HG02678 (cell line): ENCODE data around the gene SLC1A2.

Experiments used
- ATAC-seq: cut with Tn5 transposase; IDR thresholded peaks from one replicate; pipeline ENCODE4 v1.9.1; 2021; ENCODE audit warnings: mild to moderate bottlenecking, moderate library complexity; ENCODE audit not compliant: unreplicated experiment

SLC1A2 gene

DNA sequence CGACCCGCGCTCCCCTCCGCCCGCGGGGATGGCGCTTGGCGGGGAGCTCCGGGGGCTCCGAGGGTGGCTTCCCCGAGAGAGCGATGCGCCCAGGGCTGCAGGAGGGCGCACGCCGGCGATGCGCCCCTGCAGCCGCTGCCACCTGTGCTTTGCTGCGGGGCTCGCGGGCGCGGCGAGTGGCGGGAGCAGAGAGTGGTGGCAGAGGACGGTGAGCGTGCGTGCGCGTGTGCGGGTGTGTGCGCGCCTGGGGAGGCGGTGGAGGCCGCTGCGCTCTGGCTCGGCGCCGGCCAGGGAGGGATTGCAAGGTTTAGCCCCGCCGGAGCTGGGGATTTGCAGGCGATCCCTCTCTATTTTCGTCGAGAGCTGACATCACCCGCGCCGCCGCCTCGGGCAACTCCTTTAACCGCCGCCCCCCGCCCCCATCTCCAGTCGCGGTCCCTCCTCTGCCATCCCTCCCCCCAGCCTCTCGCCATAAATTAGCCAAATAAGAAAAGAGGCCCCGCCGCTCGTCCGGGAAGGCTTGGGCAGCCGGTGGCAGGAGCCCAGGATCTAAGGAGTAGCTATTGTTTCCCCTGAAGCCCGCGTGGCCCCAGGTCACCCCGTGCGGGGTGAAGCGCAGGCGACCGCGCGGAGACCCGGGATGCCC, at the start of gene SLC1A2:
Gene SLC1A2, minus strand, starts transcription at position 375 of the 646 bp plus-strand sequence. CDS start 592 bp downstream, outside the sequence.
- ATAC-seq: no peak

- no peak for ATAC-seq
Observed at GRCh38 chr11:35466058-35466457, 46.7 kb upstream of the SLC1A2 start.

DNA sequence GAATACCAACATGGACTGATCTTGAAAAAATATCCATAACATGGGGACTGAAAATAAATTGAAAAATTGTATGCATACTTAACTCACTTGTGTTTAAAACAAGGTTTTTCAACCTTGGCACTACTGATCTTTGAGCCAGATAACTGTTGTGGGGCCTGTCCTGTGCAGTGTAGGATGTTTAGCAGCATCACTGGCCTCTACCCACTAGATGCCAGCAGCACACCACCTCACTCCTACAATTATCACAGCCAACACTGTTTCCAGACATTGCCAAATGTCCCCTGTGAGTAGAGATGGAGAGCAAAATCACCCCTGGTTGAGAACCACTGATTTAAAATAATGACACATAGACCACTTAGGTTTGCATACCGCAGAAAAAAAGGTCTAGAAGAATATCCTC, 45.0 kb upstream of the SLC1A2 start:
- no peak for ATAC-seq

- no peak for ATAC-seq
Observed at GRCh38 chr11:35463331-35463751, 44.0 kb upstream of the SLC1A2 start.

DNA sequence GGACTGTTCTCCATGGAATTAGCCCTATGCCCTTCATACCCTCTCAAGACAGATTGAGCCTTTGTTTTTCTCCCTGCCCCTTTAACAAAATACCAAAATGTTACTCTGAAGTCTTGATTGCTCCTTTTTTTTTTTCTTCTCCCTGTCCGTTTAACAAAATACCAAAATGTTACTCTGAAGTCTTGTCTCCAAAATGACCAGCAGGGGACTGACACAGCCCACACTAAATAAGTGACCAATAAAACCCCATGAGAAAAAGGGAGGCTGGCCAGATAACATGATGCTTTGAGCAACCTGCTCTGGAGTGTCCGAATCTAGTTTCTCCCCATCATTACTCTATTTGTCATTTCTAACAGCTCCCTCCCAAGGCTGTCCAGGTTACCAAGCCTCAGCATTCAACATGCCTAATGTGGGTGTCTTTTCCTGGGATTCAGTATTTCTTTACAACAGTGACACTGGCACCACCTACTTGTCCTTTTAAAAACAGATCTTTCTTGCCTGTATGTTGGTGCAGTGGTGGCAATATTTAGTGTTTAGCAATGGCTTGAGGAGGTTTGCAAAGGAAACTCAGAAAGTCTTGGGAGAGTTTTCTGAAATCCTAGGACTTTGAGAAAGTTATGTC, 42.7 kb upstream of the SLC1A2 start:
- no peak for ATAC-seq

- no peak for ATAC-seq
Observed at GRCh38 chr11:35459489-35459888, 40.1 kb upstream of the SLC1A2 start.

GRCh38 chr11:35458846-35459245, 39.5 kb upstream of the SLC1A2 start:
- no peak for ATAC-seq

GRCh38 chr11:35454362-35454761, 35.0 kb upstream of the SLC1A2 start:
- ATAC-seq: no peak

GRCh38 chr11:35436581-35437250, 17.4 kb upstream of the SLC1A2 start:
- ATAC-seq: no peak

DNA sequence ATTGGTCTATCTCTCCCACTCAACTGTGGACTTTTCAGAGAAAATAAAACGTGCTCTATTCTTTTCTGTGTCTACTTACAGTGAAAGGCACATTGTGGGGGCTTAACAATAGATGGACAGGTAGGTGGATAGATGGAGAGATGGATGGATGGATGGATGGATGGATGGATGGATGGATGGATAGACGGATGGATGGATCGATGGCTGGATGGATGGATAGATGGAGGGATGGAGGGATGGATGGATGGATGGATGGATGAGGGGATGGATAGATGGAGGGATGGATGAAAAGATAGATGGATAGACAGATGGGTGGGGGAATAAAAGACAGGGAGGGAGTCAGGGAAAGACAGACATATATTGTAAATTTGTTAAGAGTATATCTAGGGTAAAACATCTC, 14.2 kb upstream of the SLC1A2 start:
- no peak for ATAC-seq

- ATAC-seq: no peak
Observed at GRCh38 chr11:35432464-35432863, 13.1 kb upstream of the SLC1A2 start.

GRCh38 chr11:35427071-35427470, 7.7 kb upstream of the SLC1A2 start:
- ATAC-seq: no peak

DNA sequence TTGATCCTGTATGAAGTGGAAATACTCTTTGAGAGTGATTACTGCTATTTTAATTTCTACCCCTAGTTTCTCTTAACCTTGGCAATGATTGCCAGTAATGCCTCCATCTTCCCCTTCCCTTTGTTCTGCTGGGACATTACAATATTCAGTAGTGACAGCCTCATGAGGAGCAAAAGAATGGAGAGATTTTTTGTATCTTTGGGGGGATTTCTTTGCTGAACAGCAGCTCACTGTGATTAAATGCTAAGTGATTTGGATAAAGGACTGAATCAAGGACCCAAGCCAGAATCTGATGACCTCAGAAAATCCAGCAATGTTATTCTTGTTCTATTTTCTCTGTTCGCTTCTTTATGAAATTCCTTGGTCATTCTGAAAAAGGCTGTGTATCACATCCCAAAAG, 7.0 kb upstream of the SLC1A2 start:
- ATAC-seq: no peak

DNA sequence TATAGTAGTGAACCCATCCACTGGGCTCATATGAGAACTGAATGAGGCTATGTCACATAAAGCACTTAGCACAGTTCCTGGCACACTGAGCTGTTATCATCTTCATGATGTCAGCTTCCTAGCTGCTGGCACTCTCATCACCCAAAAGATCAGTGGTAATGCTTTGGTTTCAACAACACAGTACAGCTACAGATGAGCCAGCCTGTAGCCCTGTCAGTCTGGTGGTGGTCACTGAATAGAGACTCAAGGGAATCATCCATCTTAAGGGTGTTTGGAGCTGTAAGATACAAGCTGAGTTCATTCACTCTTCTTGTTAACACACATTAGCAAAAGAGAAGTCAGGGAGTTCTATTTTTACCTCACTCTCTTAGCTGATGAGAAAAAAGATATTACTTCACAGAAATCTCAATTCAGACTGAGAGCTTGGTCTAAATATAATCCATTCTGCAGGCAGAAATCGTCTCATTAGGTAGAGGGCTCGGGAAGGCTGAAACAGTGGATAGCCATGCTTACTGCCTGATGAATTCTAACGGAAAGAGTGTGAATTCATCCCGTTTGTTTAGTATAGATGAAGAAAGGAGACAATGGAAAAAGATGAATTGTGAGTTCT, 6.3 kb upstream of the SLC1A2 start:
- ATAC-seq: no peak

DNA sequence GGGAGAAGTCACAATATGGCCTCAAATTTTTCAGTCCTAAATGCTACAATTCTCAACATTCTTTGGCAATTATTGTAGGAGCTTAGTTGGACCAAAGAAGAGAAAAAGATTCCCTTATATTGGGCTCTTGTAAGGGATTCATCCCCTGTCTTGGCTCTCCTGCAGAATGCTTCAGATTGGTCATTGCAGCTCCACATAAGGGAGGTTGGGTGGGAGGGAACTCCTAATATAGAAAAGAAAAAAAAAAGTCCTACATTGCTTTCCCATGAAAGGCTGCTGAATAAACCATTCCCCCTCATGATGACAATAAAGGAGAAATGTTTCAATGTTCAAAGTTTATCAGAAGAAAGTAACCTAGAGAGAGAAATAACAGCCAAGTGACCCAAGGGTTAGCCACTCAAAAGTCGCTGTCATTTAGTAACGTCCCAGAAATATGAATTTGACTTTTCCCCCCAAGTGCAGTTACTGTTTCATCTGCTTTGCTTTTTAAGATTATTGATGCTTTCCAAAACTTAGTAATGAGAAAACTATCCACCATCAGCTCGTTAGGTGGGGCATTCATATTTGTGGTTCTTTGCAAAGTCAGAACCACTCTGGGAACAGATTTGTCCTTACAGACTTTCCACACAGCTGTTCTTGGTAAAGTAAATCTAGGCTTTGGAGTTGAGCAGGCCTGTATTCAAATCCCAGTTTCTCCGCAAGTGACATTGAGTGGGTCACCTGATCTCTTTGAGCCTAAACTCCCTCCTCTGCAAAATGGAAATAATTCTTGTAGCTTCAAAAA, 5.0 kb upstream of the SLC1A2 start:
- no peak for ATAC-seq

GRCh38 chr11:35420371-35420770, 1.0 kb upstream of the SLC1A2 start:
- no peak for ATAC-seq

DNA sequence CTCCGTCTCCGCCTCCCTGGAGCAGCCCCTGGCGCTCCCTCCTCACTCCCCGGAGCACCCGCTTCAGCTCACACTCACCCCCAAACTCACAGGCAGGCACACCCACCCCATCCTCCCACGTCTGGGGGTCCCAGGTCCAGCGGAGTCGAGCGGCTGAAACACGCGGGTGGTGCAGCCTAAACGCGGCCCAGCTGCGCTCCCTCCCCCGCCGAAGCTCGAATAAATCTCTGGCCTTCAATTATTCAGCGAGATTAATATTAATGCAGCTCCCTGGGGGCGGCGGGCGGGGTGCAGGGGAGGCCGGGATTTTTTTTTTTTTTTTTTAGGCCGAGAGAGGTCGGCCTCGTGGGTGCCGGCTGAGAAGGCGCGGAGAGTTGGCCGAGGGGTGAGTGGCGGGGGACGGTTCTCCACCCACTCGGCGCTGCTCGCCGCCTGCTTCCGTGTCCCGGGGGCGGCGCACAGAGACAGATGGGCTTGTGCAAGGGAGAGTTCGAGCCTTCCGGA, 524 bp upstream of the SLC1A2 start:
- no peak for ATAC-seq

- ATAC-seq: no peak
Observed at GRCh38 chr11:35418282-35419183, 825 bp downstream of the SLC1A2 start.

DNA sequence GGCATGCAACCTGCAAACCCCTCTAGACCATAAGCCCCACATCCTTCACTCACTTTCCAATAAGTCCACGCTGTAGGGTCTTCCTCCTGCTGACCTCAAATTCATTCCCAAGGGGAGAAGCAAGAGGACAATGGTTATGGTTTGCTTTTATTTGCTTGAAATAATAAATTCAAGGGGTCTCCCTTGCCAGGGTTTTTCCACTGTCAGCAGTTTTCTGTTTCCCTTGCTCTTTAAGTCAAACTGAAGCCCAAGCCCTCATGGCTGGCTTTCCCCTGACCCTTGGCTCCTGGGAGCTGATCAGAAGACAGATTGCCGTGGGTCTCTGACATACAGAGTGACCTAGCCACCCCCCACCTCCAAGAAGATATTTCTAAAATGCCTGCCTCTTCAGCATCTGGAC, 3.9 kb downstream of the SLC1A2 start:
- ATAC-seq: no peak

GRCh38 chr11:35414776-35415175, 4.6 kb downstream of the SLC1A2 start:
- ATAC-seq: no peak
